HG03457 (cell line): ENCODE data around the gene KRT37.

Source experiments
- ATAC-seq: cut with Tn5 transposase; IDR thresholded peaks from one replicate; pipeline ENCODE4 v1.9.1; 2021; ENCODE audit warnings: moderate number of reproducible peaks; ENCODE audit not compliant: unreplicated experiment

The KRT37 gene

DNA sequence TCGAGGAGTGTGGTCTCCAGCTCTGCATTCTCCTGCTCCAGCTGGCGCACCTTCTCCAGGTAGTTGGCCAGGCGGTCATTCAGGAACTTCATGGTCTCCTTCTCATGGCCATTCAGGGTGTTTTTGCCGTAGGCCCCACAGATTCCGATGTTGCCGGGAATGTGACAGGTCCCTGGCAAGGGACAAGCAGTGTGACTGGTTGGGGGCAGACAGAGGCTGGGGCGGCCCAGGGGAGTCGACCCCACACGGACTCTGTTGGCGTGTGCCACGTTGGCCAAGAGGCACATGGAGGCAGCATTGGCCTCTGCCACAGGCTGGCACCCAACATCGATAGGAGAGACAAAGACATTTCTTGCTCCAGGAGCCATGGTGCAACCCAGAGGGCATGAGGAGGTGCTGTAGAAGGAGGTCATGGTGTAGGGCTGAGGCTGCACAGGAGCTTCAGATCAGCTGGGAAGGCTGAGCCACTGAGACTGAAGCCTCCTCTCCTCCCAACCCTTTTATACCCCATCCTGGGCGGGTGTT, at the start of gene KRT37:
TSS of gene KRT37 (minus strand) at position 475 of the 525 bp plus-strand sequence. CDS start at position 413, 62 bp downstream.
- no peak for ATAC-seq

DNA sequence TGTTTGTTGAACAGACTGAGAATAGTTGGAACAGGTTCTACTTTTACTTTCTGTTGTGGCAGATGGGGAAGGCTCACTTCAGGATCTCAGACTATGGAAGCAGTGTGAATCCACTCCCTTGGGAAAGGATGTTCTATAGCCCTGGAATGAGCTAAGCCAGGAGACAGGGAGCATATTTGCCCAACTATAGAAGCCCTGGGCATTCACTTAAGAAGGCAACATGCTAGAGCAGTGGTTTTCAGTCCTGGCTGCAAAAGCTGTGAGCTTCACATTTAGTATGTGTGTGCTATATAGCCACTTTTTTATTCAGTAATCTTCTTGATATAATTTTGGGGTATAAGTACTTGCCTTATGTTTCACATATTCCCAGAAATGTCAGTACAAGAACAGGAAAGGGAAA, 44.0 kb upstream of the KRT37 start:
- ATAC-seq = no peak

DNA sequence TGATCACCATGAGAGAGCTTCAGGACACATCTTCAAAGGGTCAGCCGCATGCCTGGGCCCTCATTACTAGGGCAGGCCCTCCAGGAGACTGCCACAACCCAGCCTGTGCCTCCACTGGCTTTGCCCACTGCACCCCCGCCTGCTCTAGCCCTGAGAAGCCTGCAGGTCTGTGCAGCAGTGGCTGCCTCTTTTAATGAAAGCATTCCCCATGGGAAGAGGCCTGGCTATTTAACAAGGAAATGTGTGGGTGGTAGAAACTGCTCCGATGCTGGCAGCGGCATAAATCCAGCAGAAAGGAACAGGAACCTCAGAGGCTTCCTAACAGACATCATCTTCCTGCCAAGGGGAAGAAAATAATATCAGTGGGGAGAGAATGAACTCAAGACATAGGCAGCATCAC, 43.2 kb upstream of the KRT37 start:
- ATAC-seq = no peak

DNA sequence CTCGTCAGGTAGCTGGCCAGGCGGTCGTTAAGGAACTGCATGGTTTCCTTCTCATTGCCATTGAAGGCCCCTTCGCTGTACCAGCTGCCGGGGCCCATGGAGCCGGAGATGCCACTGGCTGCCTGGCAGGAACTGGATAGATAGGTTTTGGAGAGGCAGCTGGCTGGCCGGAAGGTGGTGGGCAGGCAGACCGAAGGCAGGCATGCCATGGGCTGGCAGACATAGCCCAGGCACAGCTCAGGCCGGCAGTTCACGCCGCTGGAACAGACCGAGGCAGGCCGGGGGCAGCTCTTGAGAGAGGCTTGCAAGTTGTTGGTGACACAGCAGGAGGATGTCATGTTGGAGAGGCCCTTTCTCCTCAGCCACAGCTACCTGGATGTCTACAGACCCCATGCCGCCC, 42.6 kb upstream of the KRT37 start, which contains the start of gene KRT32:
TSS of gene KRT32 (minus strand) at position 399 of the 400 bp plus-strand sequence. CDS start at position 338, 61 bp downstream.
- no peak for ATAC-seq

DNA sequence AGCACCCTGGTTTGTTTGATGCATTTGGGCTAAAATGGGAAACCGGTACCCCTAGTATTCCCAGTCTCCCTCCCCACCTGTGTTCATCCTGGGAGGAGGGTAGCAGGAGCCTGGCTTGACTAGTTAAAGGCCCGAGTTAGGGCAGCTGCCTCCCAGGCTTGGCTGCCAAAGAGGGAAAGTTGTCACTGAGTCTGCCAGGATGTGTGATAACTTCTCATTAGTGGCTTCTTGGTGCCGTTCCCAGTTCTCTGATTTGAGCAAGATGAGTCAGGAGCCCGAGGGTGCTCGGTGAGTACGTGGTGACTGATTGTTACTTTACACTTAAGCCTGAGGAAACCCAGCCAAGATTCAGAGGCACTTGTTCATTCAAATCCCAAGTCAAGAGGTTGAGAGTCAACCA, 40.3 kb upstream of the KRT37 start:
- no peak for ATAC-seq

DNA sequence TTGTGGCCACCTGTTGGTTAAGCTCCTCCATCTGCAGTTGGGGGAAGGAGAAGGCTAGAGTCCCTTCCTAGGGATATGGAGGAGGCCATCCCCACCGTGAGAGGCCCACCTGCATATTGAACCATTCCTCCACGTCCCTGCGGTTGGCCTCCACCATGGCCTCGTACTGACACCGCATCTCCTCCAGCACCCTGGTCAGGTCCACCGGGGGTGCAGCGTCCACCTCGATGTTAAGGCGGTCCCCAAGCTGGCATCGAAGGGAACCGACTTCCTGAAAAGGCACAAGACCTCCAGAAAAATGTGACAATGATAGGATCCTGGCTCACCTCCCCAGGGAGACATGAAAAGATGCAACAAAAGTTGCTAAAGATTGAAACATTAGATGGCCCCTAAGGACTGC, 39.8 kb upstream of the KRT37 start:
- ATAC-seq = no peak

DNA sequence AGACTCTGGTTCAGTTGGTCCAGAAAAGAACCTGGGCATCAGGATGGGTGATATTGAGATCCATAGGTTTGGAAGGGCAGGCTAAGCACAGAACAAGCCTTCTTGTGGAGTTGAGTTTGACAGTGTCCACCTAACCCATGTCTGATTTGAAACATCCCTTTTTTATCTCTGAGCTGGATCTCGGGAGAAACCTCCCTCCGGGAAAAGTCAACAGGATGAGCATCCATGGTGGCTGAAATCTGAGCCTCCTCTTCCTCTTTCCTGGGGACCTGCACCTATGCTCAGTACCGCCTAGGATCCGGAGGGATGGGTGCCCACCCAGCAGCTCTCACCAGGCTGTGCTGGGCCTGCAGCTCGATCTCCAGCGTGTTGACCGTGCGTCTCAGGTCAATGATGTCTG, 39.4 kb upstream of the KRT37 start:
- no peak for ATAC-seq

DNA sequence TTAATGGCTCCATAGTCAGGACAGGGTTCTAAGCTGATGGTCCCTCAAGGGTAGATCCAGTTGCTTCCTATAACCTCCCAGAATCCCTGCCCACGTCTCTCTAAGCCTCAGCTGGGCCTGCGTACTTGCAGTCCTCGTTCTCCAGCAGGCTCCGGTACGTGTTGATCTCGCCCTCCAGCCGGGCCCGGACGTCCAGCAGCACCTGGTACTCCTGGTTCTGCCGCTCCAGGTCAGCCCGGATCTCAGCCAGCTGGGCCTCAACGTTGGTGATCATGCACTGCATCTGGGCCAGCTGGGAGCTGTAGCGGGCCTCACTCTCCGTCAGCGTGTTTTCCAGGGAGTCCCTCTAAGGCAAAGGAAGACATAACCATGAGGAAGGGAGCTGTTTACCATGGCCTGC, 38.3 kb upstream of the KRT37 start:
- no peak for ATAC-seq

DNA sequence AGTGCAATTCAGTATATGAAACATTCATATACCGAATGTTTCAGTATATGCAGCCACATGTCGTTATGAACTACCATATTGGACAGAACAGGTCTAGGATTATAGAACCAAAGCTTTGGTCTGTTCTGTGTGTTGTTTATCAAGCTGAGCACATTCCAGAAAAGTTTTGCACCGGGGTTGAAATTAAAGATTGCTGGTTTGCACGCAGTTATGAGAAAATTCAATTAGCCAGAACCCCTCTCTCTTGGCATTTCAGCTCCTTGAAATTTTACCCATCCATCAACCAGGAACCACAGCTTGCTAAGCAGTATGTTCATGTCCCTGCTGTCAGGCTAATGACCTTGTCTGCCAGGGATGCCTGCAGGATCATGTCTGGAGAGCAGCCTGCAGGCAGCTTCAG, 33.3 kb upstream of the KRT37 start:
- ATAC-seq = no peak

DNA sequence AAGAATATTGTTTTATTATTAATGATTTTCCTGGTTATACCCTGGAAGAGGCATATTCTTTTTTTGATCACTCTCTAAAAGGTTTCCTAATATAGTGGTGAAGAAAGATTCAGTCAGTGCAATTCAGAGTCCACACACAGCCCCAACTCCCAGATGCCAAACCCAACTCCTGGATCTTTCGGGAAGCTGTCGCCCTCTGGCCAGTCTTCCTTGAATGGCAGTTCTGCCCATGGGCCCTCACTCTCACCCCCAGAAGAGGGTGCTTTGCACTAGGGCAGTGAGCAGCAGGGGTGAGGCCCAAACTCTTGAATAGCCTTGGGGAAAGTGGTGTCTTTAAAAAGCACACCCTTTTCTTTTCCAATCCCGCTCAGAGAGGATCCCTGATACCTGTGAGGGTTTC, 31.8 kb upstream of the KRT37 start:
- ATAC-seq = no peak

DNA sequence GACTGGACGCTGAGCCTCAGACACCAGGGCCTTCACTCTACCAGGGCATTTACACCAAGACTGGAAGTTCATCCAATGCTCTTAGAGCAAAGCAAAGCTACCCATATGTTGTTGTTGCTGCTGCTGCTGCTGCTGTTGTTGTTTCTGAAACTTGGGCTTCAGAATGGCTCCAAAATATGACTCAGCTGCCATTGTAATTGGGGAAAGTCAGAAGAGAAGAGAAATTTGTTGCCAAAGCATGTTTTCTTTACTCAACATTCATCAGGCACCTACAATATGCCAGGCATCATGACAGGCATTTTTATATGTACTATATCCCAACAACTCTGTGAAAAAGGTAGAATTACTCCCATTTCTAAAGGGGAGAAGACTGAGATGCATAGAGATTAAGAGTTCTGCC, 30.9 kb upstream of the KRT37 start:
- no peak for ATAC-seq

DNA sequence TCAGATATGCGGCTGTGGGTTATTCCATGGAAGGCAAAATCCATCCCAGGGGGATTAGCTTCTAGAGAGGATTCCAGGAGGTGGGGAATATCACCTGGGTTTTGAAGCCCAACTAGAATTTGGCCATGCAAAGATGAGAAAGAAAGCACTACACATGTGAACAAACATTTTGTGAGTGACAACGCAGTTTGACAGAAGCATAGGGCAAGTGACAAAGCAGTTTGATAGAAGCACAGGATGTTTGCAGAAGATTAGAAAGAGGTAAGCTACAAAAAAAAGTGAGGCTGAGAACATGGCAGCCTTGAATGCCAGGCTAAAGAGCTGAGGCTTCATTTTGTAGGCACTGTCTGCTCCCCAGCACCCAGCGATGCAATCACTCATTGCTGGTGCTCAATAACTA, 28.7 kb upstream of the KRT37 start:
- no peak for ATAC-seq

DNA sequence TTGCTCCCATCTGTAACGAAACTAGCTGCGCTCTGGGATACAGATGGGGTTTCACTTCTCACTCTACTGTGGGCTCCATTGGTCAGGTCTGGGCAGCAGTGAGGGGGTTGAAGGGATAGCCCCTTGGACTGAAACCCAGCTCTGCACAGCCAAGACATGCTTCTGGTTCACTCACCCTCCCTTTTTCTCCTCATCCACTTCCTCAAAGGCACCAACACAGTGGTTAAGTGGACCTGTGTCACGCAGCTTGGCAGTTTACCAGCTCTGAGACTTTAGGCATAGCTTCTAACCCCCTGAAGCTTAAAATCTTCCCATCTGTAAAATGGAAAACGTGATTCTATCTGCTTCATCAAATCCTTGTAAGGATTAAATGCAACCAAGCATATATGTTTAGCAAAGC, 27.9 kb upstream of the KRT37 start:
- no peak for ATAC-seq

DNA sequence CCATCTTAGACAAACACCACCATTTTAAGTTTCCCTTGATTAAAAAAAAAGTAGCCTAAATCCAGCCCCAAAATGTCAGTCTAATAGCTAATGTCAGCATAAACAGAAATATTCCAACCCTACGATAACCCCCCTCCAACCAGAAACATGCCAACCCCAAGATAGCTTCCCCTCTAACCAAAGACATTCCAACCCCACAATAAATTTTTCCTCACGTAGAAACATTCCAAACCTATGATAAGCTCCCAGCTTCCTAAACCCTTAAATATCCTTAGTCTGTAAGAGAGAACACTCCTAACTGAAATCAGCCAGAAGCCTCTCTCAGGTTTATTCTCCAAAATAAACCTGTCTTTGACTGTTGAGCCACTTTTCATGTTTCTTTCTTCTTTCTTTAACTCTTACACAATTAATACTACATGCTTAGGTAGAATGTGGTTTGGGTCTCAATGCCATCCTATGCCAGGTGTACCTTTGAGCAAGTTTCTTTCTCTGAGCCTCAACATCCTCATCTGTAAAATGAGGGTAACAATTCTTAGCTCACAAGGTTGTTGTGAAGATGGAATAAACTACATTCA, 26.9 kb upstream of the KRT37 start:
- no peak for ATAC-seq

DNA sequence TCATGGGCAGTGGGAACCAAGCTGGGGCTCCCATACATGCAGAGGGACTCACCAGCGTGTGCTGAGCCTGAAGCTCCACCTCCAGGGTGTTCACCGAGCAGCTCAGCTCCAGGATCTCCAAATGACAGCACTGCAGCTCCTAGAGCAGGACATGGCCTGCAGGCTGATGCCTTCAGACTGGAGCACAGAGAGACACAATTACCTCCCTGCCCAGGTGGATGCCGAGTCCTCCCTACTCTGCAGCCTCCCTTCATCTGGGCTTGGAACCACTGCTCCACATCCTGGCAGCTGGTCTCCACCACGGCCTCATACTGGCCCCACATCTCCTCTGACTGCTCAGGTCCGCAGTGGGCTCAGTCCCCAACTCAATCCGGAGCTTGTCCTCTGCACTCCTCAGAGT, 24.6 kb upstream of the KRT37 start:
- ATAC-seq = no peak

DNA sequence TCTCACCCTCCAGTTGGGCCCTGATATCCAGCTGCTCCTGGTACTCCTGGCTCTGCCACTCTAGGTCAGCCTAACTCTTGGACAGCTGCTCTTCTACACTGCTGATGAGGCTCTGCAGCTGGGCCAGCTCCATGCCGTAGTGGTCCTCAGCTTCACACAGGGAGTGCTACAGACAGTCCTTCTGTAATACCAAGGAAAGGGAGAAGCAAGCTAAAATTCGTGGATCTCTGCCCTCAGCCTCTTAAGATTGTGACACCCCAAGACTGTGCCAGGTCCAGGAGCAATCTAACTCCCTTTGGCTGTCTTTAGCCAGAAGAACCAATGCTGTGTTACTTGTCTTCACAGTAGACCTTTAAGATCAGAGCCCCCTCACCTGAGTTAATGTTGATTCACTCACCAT, 24.1 kb upstream of the KRT37 start:
- no peak for ATAC-seq

DNA sequence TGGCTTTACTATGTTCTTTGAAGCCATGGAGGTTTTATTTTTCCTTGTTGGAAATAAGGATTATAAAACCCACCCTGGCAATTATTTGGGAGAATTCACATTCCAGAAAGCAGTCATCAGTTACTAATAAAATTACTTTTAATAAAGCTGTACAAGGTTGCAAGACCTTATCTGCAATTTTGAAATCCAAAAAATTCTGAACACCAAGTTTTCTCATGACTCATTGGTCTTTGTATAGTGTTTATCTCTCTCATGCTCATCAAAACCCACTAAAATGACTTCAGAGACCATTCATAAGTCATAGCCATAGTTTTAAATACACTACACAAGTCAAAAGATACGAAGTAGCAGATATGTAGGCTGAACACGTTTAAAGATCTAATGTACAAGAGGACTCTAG, 22.4 kb upstream of the KRT37 start:
- no peak for ATAC-seq

DNA sequence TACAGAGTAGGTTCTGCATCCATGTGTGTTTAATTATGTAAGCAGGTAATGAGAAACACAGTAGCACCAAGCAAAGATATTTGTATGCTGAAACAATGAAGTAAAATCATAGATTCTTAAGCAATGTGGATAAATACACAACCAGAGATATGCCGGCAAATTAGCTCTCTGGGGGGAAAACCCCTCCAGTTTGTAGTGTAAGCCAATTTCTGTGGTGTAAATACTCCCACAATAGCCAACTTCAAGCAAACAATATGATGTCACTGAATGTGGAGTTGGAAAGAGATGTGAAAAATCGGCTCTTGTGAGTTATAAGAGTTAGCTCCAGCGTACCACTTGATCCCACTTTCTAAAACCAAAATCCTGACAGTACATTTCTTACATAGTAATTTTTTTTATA, 20.3 kb upstream of the KRT37 start:
- ATAC-seq = no peak

DNA sequence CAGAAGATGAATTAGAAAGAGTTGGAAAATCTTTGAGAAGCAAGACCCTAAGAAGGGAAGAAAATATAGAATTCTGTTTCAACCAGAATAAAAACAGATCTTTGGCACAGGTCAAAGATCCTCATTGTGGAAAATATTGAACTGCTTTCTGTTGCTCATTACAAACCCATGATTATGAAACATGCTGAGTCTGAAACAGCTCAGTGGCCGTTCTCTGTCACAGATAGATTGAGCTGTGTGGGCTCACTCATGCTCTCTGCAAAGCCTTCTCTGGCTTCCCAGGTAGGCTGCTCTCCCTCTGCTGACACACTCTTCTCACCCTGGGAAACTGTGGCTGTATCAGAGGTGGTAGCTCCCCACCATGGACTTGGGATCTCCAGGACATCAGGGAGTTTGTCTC, 19.8 kb upstream of the KRT37 start:
- no peak for ATAC-seq

DNA sequence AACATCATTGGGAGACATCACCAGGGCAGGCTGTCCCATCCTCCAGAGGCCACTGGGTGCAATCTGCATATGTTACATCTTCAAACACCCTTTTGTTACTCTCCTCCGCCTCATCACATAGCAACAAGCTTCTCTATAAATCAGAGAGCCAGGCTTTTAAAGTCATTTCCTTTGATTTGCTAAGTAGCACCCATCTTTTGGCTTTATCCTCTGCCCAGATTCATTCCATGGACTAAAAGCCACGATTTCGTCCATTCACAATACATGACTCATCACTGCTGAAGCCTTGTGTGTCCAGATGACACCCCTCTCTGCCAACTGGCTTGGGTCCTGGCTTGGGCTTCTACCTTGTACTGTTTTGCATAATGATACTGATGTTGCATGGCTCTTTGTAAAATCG, 18.4 kb upstream of the KRT37 start:
- no peak for ATAC-seq

DNA sequence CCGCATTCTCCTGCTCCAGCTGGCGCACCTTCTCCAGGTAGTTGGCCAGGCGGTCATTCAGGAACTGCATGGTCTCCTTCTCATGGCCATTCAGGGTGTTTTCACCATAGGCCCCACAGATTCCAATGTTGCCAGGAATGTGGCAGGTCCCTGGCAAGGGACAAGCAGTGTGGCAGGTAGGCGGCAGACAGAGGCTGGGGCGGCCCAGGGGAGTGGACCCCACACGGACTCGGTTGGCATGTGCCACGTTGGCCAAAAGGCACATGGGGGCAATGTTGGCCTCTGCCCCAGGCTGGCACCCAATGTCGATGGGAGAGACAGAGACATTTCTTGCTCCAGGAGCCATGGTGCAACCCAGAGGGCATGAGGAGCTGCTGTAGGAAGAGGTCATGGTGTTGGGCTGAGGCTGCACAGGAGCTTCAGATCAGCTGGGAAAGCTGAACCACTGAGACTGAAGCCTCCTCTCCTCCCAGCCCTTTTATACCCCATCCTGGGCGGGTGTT, 16.2 kb upstream of the KRT37 start, which contains the start of gene KRT38:
TSS of gene KRT38 (minus strand) at position 453 of the 503 bp plus-strand sequence. CDS start at position 391, 62 bp downstream.
- ATAC-seq = no peak

DNA sequence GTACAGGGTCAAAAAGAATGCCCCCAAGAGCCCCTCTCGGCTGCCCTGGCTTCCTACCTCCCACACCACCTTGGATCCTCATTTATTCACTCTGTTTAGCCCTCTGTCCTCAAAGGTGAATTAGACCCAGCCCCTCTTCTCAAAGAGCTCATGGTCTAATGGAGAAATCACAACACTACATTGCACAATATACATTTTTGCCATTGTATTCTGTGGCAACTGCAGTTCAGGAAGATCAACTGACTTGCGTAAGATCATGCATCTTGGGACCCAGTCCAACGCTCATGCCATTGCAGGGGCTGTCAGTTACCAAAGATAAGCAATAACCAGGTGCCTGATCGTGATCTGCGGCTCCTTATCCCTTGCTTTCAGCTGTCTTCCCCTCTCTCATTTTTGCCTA, 15.0 kb upstream of the KRT37 start:
- no peak for ATAC-seq

DNA sequence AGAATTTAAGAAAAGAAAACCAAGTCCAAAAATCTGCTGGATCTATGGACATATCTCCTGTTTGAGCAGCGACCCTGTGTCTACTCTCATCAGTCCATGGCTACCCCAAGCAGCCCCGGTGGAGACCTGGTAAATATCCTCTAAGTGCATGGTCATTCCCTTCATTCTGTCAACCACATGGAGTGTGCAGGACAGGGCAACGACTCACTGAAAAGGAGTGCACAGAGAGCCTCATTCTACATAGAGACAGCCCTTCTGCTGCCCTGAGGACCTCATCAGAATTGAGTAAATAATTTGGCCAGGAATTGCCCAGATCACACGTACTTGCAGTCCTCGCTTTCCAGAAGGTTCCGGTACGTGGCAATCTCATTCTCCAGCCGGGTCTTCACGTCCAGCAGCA, 13.4 kb upstream of the KRT37 start:
- no peak for ATAC-seq
